Activated CD4-positive, alpha-beta memory T cell treated with anti-CD3 and anti-CD28 coated beads, Interleukin-2, amount 10 ng/mL, durations not matched to agents 7 days and 5 days (primary cell): ENCODE measurements around the gene EXOC6B. TPM values are rescaled to one million over a fixed set of nuclear protein-coding genes. Genes with fewer than 3 reads are reported as not detected.
"Not testable (repeated sequence)": the region's sequence is repeated elsewhere in the genome, so short reads cannot be mapped to it uniquely, and the experiment has no call there.

ENCODE experiments used
- CTCF ChIA-PET: fragments of 350-600 bp; sonication (Branson Sonifier 250); formaldehyde crosslinking; loops from one replicate; lab custom pipeline; 2021; ENCODE audit warnings: antibody characterized with exemption, inconsistent platforms; lab: Charles Lee
- POLR2A ChIA-PET: fragments of 350-600 bp; sonication (Branson Sonifier 250); formaldehyde crosslinking; loops from one replicate; lab custom pipeline; 2021; ENCODE audit warnings: antibody characterized with exemption; lab: Charles Lee
- DNase-seq: peaks from one replicate; pipeline ENCODE4 v3.0.0-alpha.2; 2020
- H3K27ac Mint-ChIP-seq: one replicate; pipeline ENCODE4 v1.8.0; 2021; ENCODE audit warnings: mild to moderate bottlenecking, mixed read lengths
- H3K27me3 Mint-ChIP-seq: one replicate; pipeline ENCODE4 v1.8.0; 2021; ENCODE audit warnings: mixed read lengths
- H3K36me3 Mint-ChIP-seq: one replicate; pipeline ENCODE4 v1.8.0; 2021; ENCODE audit warnings: low read depth, mixed read lengths
- H3K4me1 Mint-ChIP-seq: one replicate; pipeline ENCODE4 v1.8.0; 2021; ENCODE audit warnings: mixed read lengths
- H3K4me3 Mint-ChIP-seq: one replicate; pipeline ENCODE4 v1.8.0; 2021; ENCODE audit warnings: mild to moderate bottlenecking, mixed read lengths
- H3K9me3 Mint-ChIP-seq: one replicate; pipeline ENCODE4 v1.8.0; 2021; ENCODE audit warnings: mixed read lengths
- total RNA-seq, 2 experiments: library from RNA; stranded (reverse); gene quantifications; one replicate each; pipeline ENCODE4 v1.2.3, GENCODE V29; 2021

EXOC6B gene
- total RNA-seq, 2 experiments from 2014 or later = 18.7 to 24.2 TPM

GRCh38 chr2:72583376-72583775 is 242.5 kb downstream of the EXOC6B start:
- no peaks in the 10 kb centered on the region for H3K27me3 Mint-ChIP-seq
- H3K27ac Mint-ChIP-seq = no peak overlapping the region
- no peaks in the 10 kb centered on the region for H3K36me3 Mint-ChIP-seq
- H3K4me3 Mint-ChIP-seq = no peak overlapping the region
- H3K4me1 Mint-ChIP-seq = no peaks in the 10 kb centered on the region
- ChIA-PET CTCF (no interaction called here), POLR2A (no interaction called here)
- DNase-seq = no peak
- no peaks in the 10 kb centered on the region for H3K9me3 Mint-ChIP-seq

- H3K27ac Mint-ChIP-seq = no peak overlapping the region
- no peaks in the 10 kb centered on the region for H3K4me1 Mint-ChIP-seq
- no peak for DNase-seq
- H3K27me3 Mint-ChIP-seq = no peaks in the 10 kb centered on the region
- ChIA-PET POLR2A (no interaction called here), CTCF (interaction anchor here (1.4 kb wide), 1 partner anchor 20 kb away, joined by 3 read pairs; no protein-coding TSS in a partner anchor)
- no peak overlapping the region for H3K4me3 Mint-ChIP-seq
- H3K9me3 Mint-ChIP-seq = no peaks in the 10 kb centered on the region
- no peaks in the 10 kb centered on the region for H3K36me3 Mint-ChIP-seq
These were observed 244.2 kb downstream of the EXOC6B start for GRCh38 chr2:72581560-72582181.

GRCh38 chr2:72579591-72580180 is 246.1 kb downstream of the EXOC6B start:
- H3K27me3 Mint-ChIP-seq = no peaks in the 10 kb centered on the region
- CTCF ChIA-PET = interaction anchor here (0.6 to 1.3 kb wide), 10 partner anchors 8 to 656 kb away, joined by 3 to 9 read pairs (median 4); no protein-coding TSS in a partner anchor
- DNase-seq = no peak
- no peak overlapping the region for H3K4me3 Mint-ChIP-seq
- H3K4me1 Mint-ChIP-seq = no peaks in the 10 kb centered on the region
- no peak overlapping the region for H3K27ac Mint-ChIP-seq
- H3K9me3 Mint-ChIP-seq = no peaks in the 10 kb centered on the region
- no peaks in the 10 kb centered on the region for H3K36me3 Mint-ChIP-seq
- POLR2A ChIA-PET = no interaction called here

- H3K27ac Mint-ChIP-seq = no peak overlapping the region
- no peaks in the 10 kb centered on the region for H3K36me3 Mint-ChIP-seq
- H3K4me3 Mint-ChIP-seq = no peak overlapping the region
- ChIA-PET POLR2A (interaction anchor here (0.6 kb wide), 1 partner anchor 1041 kb away, joined by 3 read pairs; no protein-coding TSS in a partner anchor), CTCF (no interaction called here)
- H3K4me1 Mint-ChIP-seq = no peaks in the 10 kb centered on the region
- DNase-seq = no peak
- no peaks in the 10 kb centered on the region for H3K9me3 Mint-ChIP-seq
- no peaks in the 10 kb centered on the region for H3K27me3 Mint-ChIP-seq
These were observed 249.0 kb downstream of the EXOC6B start for GRCh38 chr2:72576861-72577260.

- no peaks in the 10 kb centered on the region for H3K36me3 Mint-ChIP-seq
- no peak for DNase-seq
- ChIA-PET POLR2A (interaction anchor here (0.6 kb wide), 1 partner anchor 1040 kb away, joined by 3 read pairs; no protein-coding TSS in a partner anchor), CTCF (no interaction called here)
- H3K4me1 Mint-ChIP-seq = no peaks in the 10 kb centered on the region
- H3K9me3 Mint-ChIP-seq = no peaks in the 10 kb centered on the region
- no peaks in the 10 kb centered on the region for H3K27me3 Mint-ChIP-seq
- no peak overlapping the region for H3K27ac Mint-ChIP-seq
- no peak overlapping the region for H3K4me3 Mint-ChIP-seq
These were observed 249.4 kb downstream of the EXOC6B start for GRCh38 chr2:72576459-72576858.

GRCh38 chr2:72574886-72575285 is 250.9 kb downstream of the EXOC6B start:
- no peak overlapping the region for H3K4me3 Mint-ChIP-seq
- H3K4me1 Mint-ChIP-seq = no peaks in the 10 kb centered on the region
- no peaks in the 10 kb centered on the region for H3K9me3 Mint-ChIP-seq

GRCh38 chr2:72573232-72573631 is 252.6 kb downstream of the EXOC6B start:
- Mint-ChIP-seq H3K4me1 (no peaks in the 10 kb centered on the region), H3K36me3 (no peaks in the 10 kb centered on the region), H3K27me3 (no peaks in the 10 kb centered on the region), H3K4me3 (no peak overlapping the region), H3K27ac (no peak overlapping the region), H3K9me3 (no peaks in the 10 kb centered on the region)
- ChIA-PET POLR2A (no interaction called here), CTCF (no interaction called here)
- DNase-seq = no peak

More at GRCh38 chr2:72574886-72575285, 250.9 kb downstream of the EXOC6B start:
- no peaks in the 10 kb centered on the region for H3K36me3 Mint-ChIP-seq
- H3K27me3 Mint-ChIP-seq = no peaks in the 10 kb centered on the region
- no peak for DNase-seq
- ChIA-PET CTCF (no interaction called here), POLR2A (no interaction called here)
- H3K27ac Mint-ChIP-seq = no peak overlapping the region

- H3K4me3 Mint-ChIP-seq = no peak overlapping the region
- no peak for DNase-seq
- no peaks in the 10 kb centered on the region for H3K27me3 Mint-ChIP-seq
- no peaks in the 10 kb centered on the region for H3K36me3 Mint-ChIP-seq
- H3K27ac Mint-ChIP-seq = no peak overlapping the region
- CTCF ChIA-PET = no interaction called here
- no peaks in the 10 kb centered on the region for H3K9me3 Mint-ChIP-seq
- POLR2A ChIA-PET = no interaction called here
- no peaks in the 10 kb centered on the region for H3K4me1 Mint-ChIP-seq
These were observed 253.3 kb downstream of the EXOC6B start for GRCh38 chr2:72572501-72572900.

GRCh38 chr2:72570413-72570812 is 255.4 kb downstream of the EXOC6B start:
- ChIA-PET CTCF (no interaction called here), POLR2A (no interaction called here)
- Mint-ChIP-seq H3K9me3 (no peaks in the 10 kb centered on the region), H3K4me1 (no peaks in the 10 kb centered on the region), H3K27me3 (no peaks in the 10 kb centered on the region), H3K4me3 (no peak overlapping the region), H3K36me3 (no peaks in the 10 kb centered on the region), H3K27ac (no peak overlapping the region)
- DNase-seq = no peak

GRCh38 chr2:72562451-72563153 is 263.2 kb downstream of the EXOC6B start:
- peaks cover 4% of the 10 kb centered on the region for H3K36me3 Mint-ChIP-seq
- H3K27ac Mint-ChIP-seq = no peak overlapping the region
- ChIA-PET CTCF (no interaction called here), POLR2A (no interaction called here)
- DNase-seq = no peak
- H3K4me3 Mint-ChIP-seq = no peak overlapping the region
- no peaks in the 10 kb centered on the region for H3K27me3 Mint-ChIP-seq
- H3K9me3 Mint-ChIP-seq = no peaks in the 10 kb centered on the region
- peaks cover 14% of the 10 kb centered on the region for H3K4me1 Mint-ChIP-seq

- Mint-ChIP-seq H3K27me3 (no peaks in the 10 kb centered on the region), H3K27ac (no peak overlapping the region), H3K36me3 (peaks cover 7% of the 10 kb centered on the region), H3K4me1 (peaks cover 14% of the 10 kb centered on the region), H3K4me3 (no peak overlapping the region), H3K9me3 (no peaks in the 10 kb centered on the region)
- ChIA-PET POLR2A (no interaction called here), CTCF (interaction anchor here (1.2 kb wide), 1 partner anchor 19 kb away, joined by 3 read pairs; no protein-coding TSS in a partner anchor)
- DNase-seq = no peak
These were observed 264.1 kb downstream of the EXOC6B start for GRCh38 chr2:72561621-72562318.

GRCh38 chr2:72555943-72556342 is 269.9 kb downstream of the EXOC6B start:
- peaks cover 10% of the 10 kb centered on the region for H3K36me3 Mint-ChIP-seq
- H3K27me3 Mint-ChIP-seq = no peaks in the 10 kb centered on the region
- ChIA-PET POLR2A (no interaction called here), CTCF (no interaction called here)
- DNase-seq = no peak
- H3K27ac Mint-ChIP-seq = no peak overlapping the region
- no peaks in the 10 kb centered on the region for H3K9me3 Mint-ChIP-seq
- H3K4me1 Mint-ChIP-seq = peaks cover 4% of the 10 kb centered on the region
- H3K4me3 Mint-ChIP-seq = no peak overlapping the region

- POLR2A ChIA-PET, H3K27ac Mint-ChIP-seq, DNase-seq, H3K4me1 Mint-ChIP-seq, H3K27me3 Mint-ChIP-seq, H3K36me3 Mint-ChIP-seq, H3K9me3 Mint-ChIP-seq, H3K4me3 Mint-ChIP-seq, CTCF ChIA-PET: not testable (repeated sequence)
These were observed 270.5 kb downstream of the EXOC6B start for GRCh38 chr2:72555363-72555762.
